Measurements from ENCODE around the gene TFCP2L1.
A peak's percentile ranks its signal among the peaks of the same experiment; 100 is the strongest.

Gene TFCP2L1

GRCh38 chr2:121255358-121255757, 29.6 kb downstream of the TFCP2L1 start:
- no CpG with 5 or more reads among the region's 8 CpGs for WGBS, 2 donors (ENCODE audit: extremely low coverage in 2 of 2, insufficient read length in 2 of 2, insufficient replicate concordance in 1 of 2)
- Histone ChIP-seq H2BK15ac (ENCODE audit: low read length) (no peak overlapping the region), H3K27me3 (ENCODE audit: control insufficient read depth in 3 of 3, insufficient read depth in 3 of 3, low read depth in 1 of 3, low read length in 3 of 3) (no peaks in the 10 kb centered on the region), H2BK5ac (ENCODE audit: low read length) (no peak overlapping the region), H3K4me3 (ENCODE audit: low read length in 2 of 2) (no peak overlapping the region), H3K23ac (ENCODE audit: low read depth, low read length, poor library complexity) (no peak overlapping the region), H3K9me3 (replicated peaks in 1 of 2; ENCODE audit: control insufficient read depth in 2 of 2, insufficient read depth in 1 of 2, low read depth in 1 of 2, low read length in 2 of 2) (no peaks in the 10 kb centered on the region), H4K8ac (ENCODE audit: low read depth, low read length) (no peak overlapping the region), H3K4me2 (ENCODE audit: insufficient read depth, low read length, poor library complexity, severe bottlenecking) (no peak overlapping the region), H3K9ac (ENCODE audit: low read depth, low read length, poor library complexity) (no peak overlapping the region), H2AFZ (ENCODE audit: low read length) (no peak overlapping the region), H2BK12ac (ENCODE audit: low read length) (no peak overlapping the region), H3K14ac (ENCODE audit: low read length) (no peak overlapping the region), H3K27ac (replicated peaks; ENCODE audit: low read length) (no peak overlapping the region), H2BK120ac (ENCODE audit: low read depth, low read length) (no peak overlapping the region), H3K18ac (ENCODE audit: low read length) (no peak overlapping the region), H4K91ac (ENCODE audit: low read depth, low read length, poor library complexity) (no peak overlapping the region), H3K36me3 (replicated peaks in 1 of 2; ENCODE audit: control insufficient read depth in 2 of 2, insufficient read depth in 2 of 2, low read length in 2 of 2) (no peaks in the 10 kb centered on the region), H2AK5ac (ENCODE audit: low read depth, low read length) (no peak overlapping the region), H3K79me1 (ENCODE audit: low read depth, low read length) (no peaks in the 10 kb centered on the region), H3K4ac (ENCODE audit: low read length) (no peak overlapping the region), H3K4me1 (ENCODE audit: control insufficient read depth in 2 of 2, insufficient read depth in 1 of 2, low read depth in 1 of 2, low read length in 2 of 2) (peaks cover 6% of the 10 kb centered on the region in 2 donors)
- no peak for DNase-seq (ENCODE audit: low spot score)

GRCh38 chr2:121254748-121255147, 30.3 kb downstream of the TFCP2L1 start:
- peaks cover 6% of the 10 kb centered on the region in 2 donors for H3K4me1 ChIP-seq (ENCODE audit: control insufficient read depth in 2 of 2, insufficient read depth in 1 of 2, low read depth in 1 of 2, low read length in 2 of 2)
- no peak overlapping the region for H2BK12ac ChIP-seq (ENCODE audit: low read length)
- H3K79me1 ChIP-seq (ENCODE audit: low read depth, low read length) = no peaks in the 10 kb centered on the region
- no peak overlapping the region for H3K4ac ChIP-seq (ENCODE audit: low read length)
- H3K27ac ChIP-seq (replicated peaks; ENCODE audit: low read length) = no peak overlapping the region
- H4K91ac ChIP-seq (ENCODE audit: low read depth, low read length, poor library complexity) = no peak overlapping the region
- H3K27me3 ChIP-seq (ENCODE audit: control insufficient read depth in 3 of 3, insufficient read depth in 3 of 3, low read depth in 1 of 3, low read length in 3 of 3) = no peaks in the 10 kb centered on the region
- H3K4me3 ChIP-seq (ENCODE audit: low read length in 2 of 2) = no peak overlapping the region
- H2BK15ac ChIP-seq (ENCODE audit: low read length) = no peak overlapping the region
- H3K14ac ChIP-seq (ENCODE audit: low read length) = no peak overlapping the region
- no peak overlapping the region for H2AFZ ChIP-seq (ENCODE audit: low read length)
- no peak overlapping the region for H2BK5ac ChIP-seq (ENCODE audit: low read length)
- no peak overlapping the region for H3K9ac ChIP-seq (ENCODE audit: low read depth, low read length, poor library complexity)
- H3K23ac ChIP-seq (ENCODE audit: low read depth, low read length, poor library complexity) = no peak overlapping the region
- DNase-seq (ENCODE audit: low spot score) = no peak
- H4K8ac ChIP-seq (ENCODE audit: low read depth, low read length) = no peak overlapping the region
- H3K9me3 ChIP-seq (replicated peaks in 1 of 2; ENCODE audit: control insufficient read depth in 2 of 2, insufficient read depth in 1 of 2, low read depth in 1 of 2, low read length in 2 of 2) = no peaks in the 10 kb centered on the region
- no peaks in the 10 kb centered on the region for H3K36me3 ChIP-seq (replicated peaks in 1 of 2; ENCODE audit: control insufficient read depth in 2 of 2, insufficient read depth in 2 of 2, low read length in 2 of 2)
- H3K4me2 ChIP-seq (ENCODE audit: insufficient read depth, low read length, poor library complexity, severe bottlenecking) = no peak overlapping the region
- H2AK5ac ChIP-seq (ENCODE audit: low read depth, low read length) = no peak overlapping the region
- no peak overlapping the region for H2BK120ac ChIP-seq (ENCODE audit: low read depth, low read length)
- no CpG with 5 or more reads among the region's 4 CpGs for WGBS, 2 donors (ENCODE audit: extremely low coverage in 2 of 2, insufficient read length in 2 of 2, insufficient replicate concordance in 1 of 2)
- no peak overlapping the region for H3K18ac ChIP-seq (ENCODE audit: low read length)

- Histone ChIP-seq H3K4me1 (ENCODE audit: control insufficient read depth in 2 of 2, insufficient read depth in 1 of 2, low read depth in 1 of 2, low read length in 2 of 2) (peaks cover 6% of the 10 kb centered on the region in 2 donors), H3K4me2 (ENCODE audit: insufficient read depth, low read length, poor library complexity, severe bottlenecking) (no peak overlapping the region), H3K79me1 (ENCODE audit: low read depth, low read length) (no peaks in the 10 kb centered on the region), H3K14ac (ENCODE audit: low read length) (no peak overlapping the region), H4K91ac (ENCODE audit: low read depth, low read length, poor library complexity) (no peak overlapping the region), H2BK5ac (ENCODE audit: low read length) (no peak overlapping the region), H3K27me3 (ENCODE audit: control insufficient read depth in 3 of 3, insufficient read depth in 3 of 3, low read depth in 1 of 3, low read length in 3 of 3) (no peaks in the 10 kb centered on the region), H3K4ac (ENCODE audit: low read length) (no peak overlapping the region), H3K4me3 (ENCODE audit: low read length in 2 of 2) (peak overlapping the region in 1 of 2 donors; percentile 1), H2BK15ac (ENCODE audit: low read length) (no peak overlapping the region), H2BK12ac (ENCODE audit: low read length) (no peak overlapping the region), H3K18ac (ENCODE audit: low read length) (no peak overlapping the region), H3K36me3 (replicated peaks in 1 of 2; ENCODE audit: control insufficient read depth in 2 of 2, insufficient read depth in 2 of 2, low read length in 2 of 2) (no peaks in the 10 kb centered on the region), H4K8ac (ENCODE audit: low read depth, low read length) (no peak overlapping the region), H3K27ac (replicated peaks; ENCODE audit: low read length) (no peak overlapping the region), H3K9me3 (replicated peaks in 1 of 2; ENCODE audit: control insufficient read depth in 2 of 2, insufficient read depth in 1 of 2, low read depth in 1 of 2, low read length in 2 of 2) (no peaks in the 10 kb centered on the region), H2AFZ (ENCODE audit: low read length) (no peak overlapping the region), H3K23ac (ENCODE audit: low read depth, low read length, poor library complexity) (peak overlapping the region; percentile 49), H2AK5ac (ENCODE audit: low read depth, low read length) (no peak overlapping the region), H3K9ac (ENCODE audit: low read depth, low read length, poor library complexity) (peak overlapping the region; percentile 39), H2BK120ac (ENCODE audit: low read depth, low read length) (no peak overlapping the region)
- WGBS, 2 donors (ENCODE audit: extremely low coverage in 2 of 2, insufficient read length in 2 of 2, insufficient replicate concordance in 1 of 2) = no CpG with 5 or more reads among the region's 13 CpGs
- DNase-seq (ENCODE audit: low spot score) = no peak
Observed at GRCh38 chr2:121253674-121254240, 31.2 kb downstream of the TFCP2L1 start.

- Histone ChIP-seq H2BK12ac (ENCODE audit: low read length) (no peak overlapping the region), H3K9me3 (replicated peaks in 1 of 2; ENCODE audit: control insufficient read depth in 2 of 2, insufficient read depth in 1 of 2, low read depth in 1 of 2, low read length in 2 of 2) (no peaks in the 10 kb centered on the region), H2AK5ac (ENCODE audit: low read depth, low read length) (no peak overlapping the region), H3K23ac (ENCODE audit: low read depth, low read length, poor library complexity) (no peak overlapping the region), H3K9ac (ENCODE audit: low read depth, low read length, poor library complexity) (no peak overlapping the region), H3K27ac (replicated peaks; ENCODE audit: low read length) (no peak overlapping the region), H3K79me1 (ENCODE audit: low read depth, low read length) (no peaks in the 10 kb centered on the region), H2AFZ (ENCODE audit: low read length) (no peak overlapping the region), H3K4me2 (ENCODE audit: insufficient read depth, low read length, poor library complexity, severe bottlenecking) (no peak overlapping the region), H3K4me1 (ENCODE audit: control insufficient read depth in 2 of 2, insufficient read depth in 1 of 2, low read depth in 1 of 2, low read length in 2 of 2) (peaks cover 6% of the 10 kb centered on the region in 2 donors), H4K8ac (ENCODE audit: low read depth, low read length) (no peak overlapping the region), H3K14ac (ENCODE audit: low read length) (no peak overlapping the region), H4K91ac (ENCODE audit: low read depth, low read length, poor library complexity) (no peak overlapping the region), H2BK15ac (ENCODE audit: low read length) (no peak overlapping the region), H3K18ac (ENCODE audit: low read length) (no peak overlapping the region), H3K4me3 (ENCODE audit: low read length in 2 of 2) (no peak overlapping the region), H3K36me3 (replicated peaks in 1 of 2; ENCODE audit: control insufficient read depth in 2 of 2, insufficient read depth in 2 of 2, low read length in 2 of 2) (no peaks in the 10 kb centered on the region), H2BK120ac (ENCODE audit: low read depth, low read length) (no peak overlapping the region), H3K27me3 (ENCODE audit: control insufficient read depth in 3 of 3, insufficient read depth in 3 of 3, low read depth in 1 of 3, low read length in 3 of 3) (no peaks in the 10 kb centered on the region), H3K4ac (ENCODE audit: low read length) (no peak overlapping the region), H2BK5ac (ENCODE audit: low read length) (no peak overlapping the region)
- DNase-seq (ENCODE audit: low spot score) = no peak
- no CpG with 5 or more reads among the region's 12 CpGs for WGBS, 2 donors (ENCODE audit: extremely low coverage in 2 of 2, insufficient read length in 2 of 2, insufficient replicate concordance in 1 of 2)
Observed at GRCh38 chr2:121253021-121253673, 31.9 kb downstream of the TFCP2L1 start.

Measured in neuronal stem cell (in vitro differentiated cells).